A673 (cell line): Measurements from ENCODE around the gene SYTL1. TPM values are rescaled to one million over a fixed set of nuclear protein-coding genes. Genes with fewer than 3 reads are reported as not detected.

Source experiments
- BruUV-seq: library from RNA; stranded (reverse); fragments of 400-500 nt; replicated peaks from 2 replicates; lab custom pipeline; 2021; lab: Mats Ljungman, UMichigan
- CTCF ChIA-PET: fragments of 300-600 bp; sonication (Branson Sonifier 250); formaldehyde crosslinking; loops from one replicate; lab custom pipeline; 2022; ENCODE audit warnings: antibody characterized with exemption; lab: Charles Lee
- POLR2A ChIA-PET: fragments of 300-600 bp; sonication (Branson Sonifier 250); formaldehyde crosslinking; loops from one replicate; lab custom pipeline; 2022; ENCODE audit warnings: antibody characterized with exemption; ENCODE audit not compliant: low non-redundant PET; lab: Charles Lee
- DNase-seq: peaks from one replicate; pipeline ENCODE4 v3.0.0-alpha.2; 2015; ENCODE audit warnings: low spot score
- H3K27ac ChIP-seq: fragments of 200-600 bp; sonication (generic); 2 replicates; pipeline ENCODE4 v1.5.1; 2016; ENCODE audit warnings: mixed run types, low read depth, mild to moderate bottlenecking, mixed read lengths, antibody characterized with exemption, low read length; ENCODE audit not compliant: poor library complexity, severe bottlenecking
- H3K27me3 ChIP-seq: fragments of 200-600 bp; sonication (generic); replicated peaks from 2 replicates; pipeline ENCODE4 v1.6.1; 2017; ENCODE audit warnings: mixed run types, low read depth, mild to moderate bottlenecking, mixed read lengths, antibody characterized with exemption, low read length; ENCODE audit not compliant: insufficient read depth, poor library complexity
- H3K36me3 ChIP-seq: fragments of 200-600 bp; sonication (generic); 2 replicates; pipeline ENCODE4 v1.6.1; 2016; ENCODE audit warnings: mixed run types, mild to moderate bottlenecking, mixed read lengths, antibody characterized with exemption, low read length; ENCODE audit not compliant: insufficient read depth, poor library complexity, severe bottlenecking
- H3K4me1 ChIP-seq: fragments of 200-600 bp; sonication (generic); 2 replicates; pipeline ENCODE4 v1.6.1; 2017; ENCODE audit warnings: mixed run types, mild to moderate bottlenecking, mixed read lengths, antibody characterized with exemption, low read length; ENCODE audit not compliant: insufficient read depth, poor library complexity, severe bottlenecking
- H3K4me3 ChIP-seq: fragments of 200-600 bp; sonication (generic); 2 replicates; pipeline ENCODE4 v1.5.1; 2016; ENCODE audit warnings: low read depth, mixed run types, mild to moderate bottlenecking, mixed read lengths, low read length; ENCODE audit not compliant: poor library complexity, severe bottlenecking
- H3K9me3 ChIP-seq: fragments of 200-600 bp; sonication (generic); 2 replicates; pipeline ENCODE4 v1.6.1; 2016; ENCODE audit warnings: mixed run types, low read depth, mild to moderate bottlenecking, mixed read lengths, antibody characterized with exemption, low read length; ENCODE audit not compliant: poor library complexity, severe bottlenecking
- CTCF ChIP-seq: fragments of 300-800, 200-600 bp; sonication (generic); conservative IDR thresholded peaks from 2 replicates; pipeline ENCODE4 v1.5.1; 2017; ENCODE audit warnings: low read depth, mild to moderate bottlenecking, antibody characterized with exemption, low read length, moderate library complexity, mixed read lengths
- EZH2 ChIP-seq: fragments of 200-600 bp; sonication (generic); IDR thresholded peaks from 2 replicates; pipeline ENCODE4 v1.6.1; 2017; ENCODE audit warnings: borderline replicate concordance, low read depth, mild to moderate bottlenecking, mixed read lengths, antibody characterized with exemption, low read length; ENCODE audit not compliant: poor library complexity, severe bottlenecking
- intact Hi-C: fragments of 100-400 bp; cut with micrococcal nuclease; formaldehyde crosslinking; loops from one replicate; pipeline ENCODE4 v1.10.0; 2022; ENCODE audit not compliant: unreplicated experiment
- total RNA-seq: library from RNA; stranded (reverse); gene quantifications from 2 replicates; pipeline ENCODE4 v1.2.3, GENCODE V29; 2021

SYTL1 gene
- total RNA-seq, 1 experiment from 2014 or later, result 2.1 TPM

- Histone ChIP-seq H3K4me1 (no peaks in the 10 kb centered on the region), H3K36me3 (no peaks in the 10 kb centered on the region), H3K27ac (no peak overlapping the region), H3K27me3 (no peaks in the 10 kb centered on the region), H3K4me3 (no peak overlapping the region), H3K9me3 (no peaks in the 10 kb centered on the region)
- ChIA-PET POLR2A (interaction anchor here (0.6 kb wide), 1 partner anchor 11 kb away, joined by 5 read pairs; no protein-coding TSS in a partner anchor), CTCF (no interaction called here)
- no TSS peak for BruUV-seq
- DNase-seq, result no peak
- TF ChIP-seq CTCF, result no peak
- no peak for TF ChIP-seq EZH2
- intact Hi-C loops, result no loop called here
Observed at GRCh38 chr1:27351541-27352107, 9.8 kb downstream of the SYTL1 start.

GRCh38 chr1:27353166-27353565 is 11.3 kb downstream of the SYTL1 start:
- no peak for DNase-seq
- H3K4me3 ChIP-seq, result no peak overlapping the region
- H3K9me3 ChIP-seq, result no peaks in the 10 kb centered on the region
- TF ChIP-seq EZH2 (no peak), CTCF (no peak)
- CTCF ChIA-PET, result no interaction called here
- POLR2A ChIA-PET, result no interaction called here
- intact Hi-C loops, result no loop called here
- no peaks in the 10 kb centered on the region for H3K27me3 ChIP-seq
- H3K36me3 ChIP-seq, result no peaks in the 10 kb centered on the region
- BruUV-seq, result no TSS peak
- H3K4me1 ChIP-seq, result no peaks in the 10 kb centered on the region
- H3K27ac ChIP-seq, result no peak overlapping the region

- POLR2A ChIA-PET, result no interaction called here
- Histone ChIP-seq H3K27me3 (no peaks in the 10 kb centered on the region), H3K4me1 (no peaks in the 10 kb centered on the region)
Observed at GRCh38 chr1:27353629-27354028, 11.8 kb downstream of the SYTL1 start.

More at GRCh38 chr1:27353629-27354028, 11.8 kb downstream of the SYTL1 start:
- Histone ChIP-seq H3K36me3 (no peaks in the 10 kb centered on the region), H3K4me3 (no peak overlapping the region), H3K9me3 (no peaks in the 10 kb centered on the region), H3K27ac (no peak overlapping the region)
- CTCF ChIA-PET, result no interaction called here
- intact Hi-C loops, result no loop called here
- BruUV-seq, result no TSS peak
- DNase-seq, result no peak
- TF ChIP-seq CTCF (no peak), EZH2 (no peak)
